GM23338 (cell line): Measurements from ENCODE around the gene IGLL5. TPM values are rescaled to one million over a fixed set of nuclear protein-coding genes. Genes with fewer than 3 reads are reported as not detected.

ENCODE experiments used
- ATAC-seq: fragments of 200-7000 bp; cut with Tn5 transposase; 3 replicates; pipeline ENCODE4 v1.9.1; 2020
- DNase-seq: peaks from one replicate; pipeline ENCODE4 v3.0.0-alpha.2; 2015; ENCODE audit warnings: low spot score
- H2AFZ ChIP-seq: fragments of 200-600 bp; sonication (generic); 2 replicates; pipeline ENCODE4 v1.8.0; 2016; ENCODE audit warnings: antibody characterized with exemption, mild to moderate bottlenecking, moderate library complexity
- H3F3A ChIP-seq: fragments of 200-600 bp; sonication (generic); replicated peaks from 2 replicates; pipeline ENCODE4 v1.8.0; 2017; ENCODE audit warnings: antibody characterized with exemption, mixed run types, low read depth
- H3K27ac ChIP-seq: fragments of 200-600 bp; sonication (generic); 2 replicates; pipeline ENCODE4 v1.6.1; 2016; ENCODE audit warnings: low read depth
- H3K27me3 ChIP-seq: fragments of 200-600 bp; sonication (generic); 2 replicates; pipeline ENCODE4 v1.8.0; 2016; ENCODE audit warnings: mild to moderate bottlenecking, mixed run types, moderate library complexity; ENCODE audit not compliant: insufficient read depth
- H3K36me3 ChIP-seq: fragments of 200-600 bp; sonication (generic); 2 replicates; pipeline ENCODE4 v1.8.0; 2016; ENCODE audit warnings: mild to moderate bottlenecking; ENCODE audit not compliant: insufficient read depth
- H3K4me1 ChIP-seq: fragments of 200-600 bp; sonication (generic); 2 replicates; pipeline ENCODE4 v1.8.0; 2016; ENCODE audit warnings: mild to moderate bottlenecking, moderate library complexity; ENCODE audit not compliant: insufficient read depth
- H3K4me2 ChIP-seq: fragments of 200-600 bp; sonication (generic); 2 replicates; pipeline ENCODE4 v1.7.1; 2017; ENCODE audit warnings: mixed run types
- H3K4me3 ChIP-seq: fragments of 200-600 bp; sonication (generic); 2 replicates; pipeline ENCODE4 v1.6.1; 2016; ENCODE audit warnings: mixed run types
- H3K79me2 ChIP-seq: fragments of 200-600 bp; sonication (generic); replicated peaks from 2 replicates; pipeline ENCODE4 v1.8.0; 2017; ENCODE audit warnings: mild to moderate bottlenecking; ENCODE audit not compliant: insufficient read depth
- H3K9me2 ChIP-seq: fragments of 200-600 bp; sonication (generic); 2 replicates; pipeline ENCODE4 v1.8.0; 2017; ENCODE audit not compliant: insufficient read depth
- H4K20me1 ChIP-seq: fragments of 200-600 bp; sonication (generic); replicated peaks from 2 replicates; pipeline ENCODE4 v1.8.0; 2017; ENCODE audit warnings: mild to moderate bottlenecking; ENCODE audit not compliant: insufficient read depth
- H3K27ac Mint-ChIP-seq: 2 replicates; pipeline ENCODE4 v1.8.0; 2020; ENCODE audit warnings: inconsistent platforms, mild to moderate bottlenecking, moderate library complexity, mixed read lengths
- H3K27me3 Mint-ChIP-seq: 3 replicates; pipeline ENCODE4 v1.8.0; 2022; ENCODE audit warnings: low read depth, mild to moderate bottlenecking, moderate library complexity, mixed read lengths, inconsistent platforms; ENCODE audit not compliant: insufficient read depth, poor library complexity
- H3K36me3 Mint-ChIP-seq: 3 replicates; pipeline ENCODE4 v1.8.0; 2021; ENCODE audit warnings: low read depth, mild to moderate bottlenecking, inconsistent platforms, moderate library complexity, mixed read lengths
- H3K4me1 Mint-ChIP-seq: 3 replicates; pipeline ENCODE4 v1.8.0; 2020; ENCODE audit warnings: mild to moderate bottlenecking, inconsistent platforms, mixed read lengths
- H3K4me3 Mint-ChIP-seq: 3 replicates; pipeline ENCODE4 v1.8.0; 2021; ENCODE audit warnings: moderate library complexity, mild to moderate bottlenecking, inconsistent platforms, mixed read lengths
- H3K9me3 Mint-ChIP-seq: 3 replicates; pipeline ENCODE4 v1.8.0; 2020; ENCODE audit warnings: moderate library complexity, mild to moderate bottlenecking, inconsistent platforms, mixed read lengths
- CREB1 ChIP-seq: fragments of 250-450 bp; sonication (Bioruptor Pico); IDR thresholded peaks from 2 replicates; pipeline ENCODE4 v1.5.0; 2020; ENCODE audit warnings: low read depth, mild to moderate bottlenecking, moderate library complexity
- ETS1 ChIP-seq: IDR thresholded peaks from 2 replicates; pipeline ENCODE4 v1.6.1; 2016; ENCODE audit warnings: antibody characterized with exemption
- EZH2 ChIP-seq: fragments of 200-600 bp; sonication (generic); IDR thresholded peaks from one replicate; pipeline ENCODE4 v1.8.0; 2017; ENCODE audit warnings: antibody characterized with exemption, mild to moderate bottlenecking, low read depth; ENCODE audit not compliant: unreplicated experiment
- EZH2phosphoT487 ChIP-seq: fragments of 200-600 bp; sonication (generic); IDR thresholded peaks from one replicate; pipeline ENCODE4 v1.8.1; 2018; ENCODE audit warnings: antibody characterized with exemption; ENCODE audit not compliant: unreplicated experiment
- JUNB ChIP-seq: IDR thresholded peaks from one replicate; pipeline ENCODE4 v1.6.1; 2016; ENCODE audit warnings: antibody characterized with exemption; ENCODE audit not compliant: unreplicated experiment
- NANOG ChIP-seq: IDR thresholded peaks from 2 replicates; pipeline ENCODE4 v1.6.1; 2016; ENCODE audit warnings: antibody characterized with exemption, borderline replicate concordance
- POLR2AphosphoS5 ChIP-seq: IDR thresholded peaks from 2 replicates; pipeline ENCODE4 v1.6.1; 2016; ENCODE audit warnings: antibody characterized with exemption, low read depth
- REST ChIP-seq: IDR thresholded peaks from one replicate; pipeline ENCODE4 v1.6.1; 2018; ENCODE audit warnings: antibody characterized with exemption; ENCODE audit not compliant: unreplicated experiment
- STAT1 ChIP-seq: IDR thresholded peaks from one replicate; pipeline ENCODE4 v1.6.1; 2016; ENCODE audit warnings: antibody characterized with exemption; ENCODE audit not compliant: unreplicated experiment
- ZNF114 ChIP-seq: fragments of 250-450 bp; sonication (Bioruptor Pico); IDR thresholded peaks from 2 replicates; pipeline ENCODE4 v1.5.0; 2020; ENCODE audit warnings: mild to moderate bottlenecking, moderate library complexity
- ZNF331 ChIP-seq: fragments of 250-450 bp; sonication (Bioruptor Pico); IDR thresholded peaks from 2 replicates; pipeline ENCODE4 v1.5.0; 2020; ENCODE audit warnings: low read depth, mild to moderate bottlenecking, moderate library complexity
- ZNF462 ChIP-seq: fragments of 250-450 bp; sonication (Bioruptor Pico); IDR thresholded peaks from 2 replicates; pipeline ENCODE4 v1.5.0; 2020; ENCODE audit warnings: mild to moderate bottlenecking, moderate library complexity
- polyA plus RNA-seq: library from polyadenylated mRNA; unstranded; fragments of >200 nt; fragmentation: Nextera tagmentation; extraction: Ambion mirVana; gene quantifications from 2 replicates; pipeline ENCODE4 v1.2.1, GENCODE V29; 2016
- total RNA-seq: library from RNA; depleted of rRNA; stranded (reverse); fragments of >200 nt; shearing (Covaris generic); gene quantifications from 2 replicates; pipeline ENCODE4 v1.2.3, GENCODE V29; 2014
- TF ChIP-seq, protein P1 (sequence below), 2 experiments: fragments of 200-600 bp in 1 of 2; sonication (generic) in 1 of 2; conservative IDR thresholded peaks; 2 replicates each; pipeline versions ENCODE4 v1.5.1 to v1.6.1; 2016 to 2017; ENCODE audit warnings: antibody characterized with exemption in 2 of 2, low read depth in 2 of 2, mild to moderate bottlenecking in 2 of 2, moderate library complexity in 1 of 2

The IGLL5 gene
- total and polyA plus RNA-seq, 2 experiments from 2014 or later = not detected

GRCh38 chr22:22924369-22925145 lies 36.9 kb downstream of the IGLL5 start:
- ATAC-seq (no peak), DNase-seq (no peak)
- no peak overlapping the region for H3K27ac ChIP-seq
- no peaks in the 10 kb centered on the region for H4K20me1 ChIP-seq
- no peaks in the 10 kb centered on the region for H3K9me2 ChIP-seq
- H3K27me3 ChIP-seq = peaks cover 55% of the 10 kb centered on the region
- H3K36me3 ChIP-seq = no peaks in the 10 kb centered on the region
- Mint-ChIP-seq H3K4me3 (no peak overlapping the region), H3K27ac (no peak overlapping the region), H3K9me3 (no peaks in the 10 kb centered on the region), H3K36me3 (no peaks in the 10 kb centered on the region), H3K4me1 (peaks cover 18% of the 10 kb centered on the region), H3K27me3 (peaks cover 41% of the 10 kb centered on the region)
- H3K4me3 ChIP-seq = no peak overlapping the region
- TF ChIP-seq EZH2phosphoT487 (no peak), ZNF331 (no peak), JUNB (no peak), STAT1 (no peak), ZNF114 (CRISPR knock-in tag) (no peak), CREB1 (CRISPR knock-in tag) (no peak), ZNF462 (CRISPR knock-in tag) (no peak), POLR2AphosphoS5 (no peak), EZH2 (no peak), ETS1 (no peak), NANOG (no peak), REST (no peak)
- TF ChIP-seq, protein P1, sequence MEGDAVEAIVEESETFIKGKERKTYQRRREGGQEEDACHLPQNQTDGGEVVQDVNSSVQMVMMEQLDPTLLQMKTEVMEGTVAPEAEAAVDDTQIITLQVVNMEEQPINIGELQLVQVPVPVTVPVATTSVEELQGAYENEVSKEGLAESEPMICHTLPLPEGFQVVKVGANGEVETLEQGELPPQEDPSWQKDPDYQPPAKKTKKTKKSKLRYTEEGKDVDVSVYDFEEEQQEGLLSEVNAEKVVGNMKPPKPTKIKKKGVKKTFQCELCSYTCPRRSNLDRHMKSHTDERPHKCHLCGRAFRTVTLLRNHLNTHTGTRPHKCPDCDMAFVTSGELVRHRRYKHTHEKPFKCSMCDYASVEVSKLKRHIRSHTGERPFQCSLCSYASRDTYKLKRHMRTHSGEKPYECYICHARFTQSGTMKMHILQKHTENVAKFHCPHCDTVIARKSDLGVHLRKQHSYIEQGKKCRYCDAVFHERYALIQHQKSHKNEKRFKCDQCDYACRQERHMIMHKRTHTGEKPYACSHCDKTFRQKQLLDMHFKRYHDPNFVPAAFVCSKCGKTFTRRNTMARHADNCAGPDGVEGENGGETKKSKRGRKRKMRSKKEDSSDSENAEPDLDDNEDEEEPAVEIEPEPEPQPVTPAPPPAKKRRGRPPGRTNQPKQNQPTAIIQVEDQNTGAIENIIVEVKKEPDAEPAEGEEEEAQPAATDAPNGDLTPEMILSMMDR (conservative IDR thresholded peaks at IDR 0.05; ENCODE audit: low read depth in 2 of 2) = no peak
- 0 out of 2 replicates have a peak, but pooled peaks cover 6% of the 10 kb centered on the region for H3K4me1 ChIP-seq
- no peak overlapping the region for H2AFZ ChIP-seq
- no peaks in the 10 kb centered on the region for H3K79me2 ChIP-seq
- H3K4me2 ChIP-seq = no peak overlapping the region
- H3F3A ChIP-seq = no peaks in the 10 kb centered on the region
